ENCODE data around the gene UNC45A.

The UNC45A gene

GRCh38 chr15:90901175-90902039 is 33.7 kb upstream of the UNC45A start (continued):
- TF ChIP-seq, protein P1, sequence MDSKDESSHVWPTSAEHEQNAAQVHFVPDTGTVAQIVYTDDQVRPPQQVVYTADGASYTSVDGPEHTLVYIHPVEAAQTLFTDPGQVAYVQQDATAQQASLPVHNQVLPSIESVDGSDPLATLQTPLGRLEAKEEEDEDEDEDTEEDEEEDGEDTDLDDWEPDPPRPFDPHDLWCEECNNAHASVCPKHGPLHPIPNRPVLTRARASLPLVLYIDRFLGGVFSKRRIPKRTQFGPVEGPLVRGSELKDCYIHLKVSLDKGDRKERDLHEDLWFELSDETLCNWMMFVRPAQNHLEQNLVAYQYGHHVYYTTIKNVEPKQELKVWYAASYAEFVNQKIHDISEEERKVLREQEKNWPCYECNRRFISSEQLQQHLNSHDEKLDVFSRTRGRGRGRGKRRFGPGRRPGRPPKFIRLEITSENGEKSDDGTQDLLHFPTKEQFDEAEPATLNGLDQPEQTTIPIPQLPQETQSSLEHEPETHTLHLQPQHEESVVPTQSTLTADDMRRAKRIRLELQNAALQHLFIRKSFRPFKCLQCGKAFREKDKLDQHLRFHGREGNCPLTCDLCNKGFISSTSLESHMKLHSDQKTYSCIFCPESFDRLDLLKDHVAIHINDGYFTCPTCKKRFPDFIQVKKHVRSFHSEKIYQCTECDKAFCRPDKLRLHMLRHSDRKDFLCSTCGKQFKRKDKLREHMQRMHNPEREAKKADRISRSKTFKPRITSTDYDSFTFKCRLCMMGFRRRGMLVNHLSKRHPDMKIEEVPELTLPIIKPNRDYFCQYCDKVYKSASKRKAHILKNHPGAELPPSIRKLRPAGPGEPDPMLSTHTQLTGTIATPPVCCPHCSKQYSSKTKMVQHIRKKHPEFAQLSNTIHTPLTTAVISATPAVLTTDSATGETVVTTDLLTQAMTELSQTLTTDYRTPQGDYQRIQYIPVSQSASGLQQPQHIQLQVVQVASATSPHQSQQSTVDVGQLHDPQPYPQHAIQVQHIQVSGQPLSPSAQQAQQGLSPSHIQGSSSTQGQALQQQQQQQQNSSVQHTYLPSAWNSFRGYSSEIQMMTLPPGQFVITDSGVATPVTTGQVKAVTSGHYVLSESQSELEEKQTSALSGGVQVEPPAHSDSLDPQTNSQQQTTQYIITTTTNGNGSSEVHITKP (tag by site-specific recombination; IDR thresholded peaks at IDR 0.05): peak; percentile 84
- TF ChIP-seq ZNF513 (tag by site-specific recombination; IDR thresholded peaks at IDR 0.05): no peak
- TF ChIP-seq, protein P2, sequence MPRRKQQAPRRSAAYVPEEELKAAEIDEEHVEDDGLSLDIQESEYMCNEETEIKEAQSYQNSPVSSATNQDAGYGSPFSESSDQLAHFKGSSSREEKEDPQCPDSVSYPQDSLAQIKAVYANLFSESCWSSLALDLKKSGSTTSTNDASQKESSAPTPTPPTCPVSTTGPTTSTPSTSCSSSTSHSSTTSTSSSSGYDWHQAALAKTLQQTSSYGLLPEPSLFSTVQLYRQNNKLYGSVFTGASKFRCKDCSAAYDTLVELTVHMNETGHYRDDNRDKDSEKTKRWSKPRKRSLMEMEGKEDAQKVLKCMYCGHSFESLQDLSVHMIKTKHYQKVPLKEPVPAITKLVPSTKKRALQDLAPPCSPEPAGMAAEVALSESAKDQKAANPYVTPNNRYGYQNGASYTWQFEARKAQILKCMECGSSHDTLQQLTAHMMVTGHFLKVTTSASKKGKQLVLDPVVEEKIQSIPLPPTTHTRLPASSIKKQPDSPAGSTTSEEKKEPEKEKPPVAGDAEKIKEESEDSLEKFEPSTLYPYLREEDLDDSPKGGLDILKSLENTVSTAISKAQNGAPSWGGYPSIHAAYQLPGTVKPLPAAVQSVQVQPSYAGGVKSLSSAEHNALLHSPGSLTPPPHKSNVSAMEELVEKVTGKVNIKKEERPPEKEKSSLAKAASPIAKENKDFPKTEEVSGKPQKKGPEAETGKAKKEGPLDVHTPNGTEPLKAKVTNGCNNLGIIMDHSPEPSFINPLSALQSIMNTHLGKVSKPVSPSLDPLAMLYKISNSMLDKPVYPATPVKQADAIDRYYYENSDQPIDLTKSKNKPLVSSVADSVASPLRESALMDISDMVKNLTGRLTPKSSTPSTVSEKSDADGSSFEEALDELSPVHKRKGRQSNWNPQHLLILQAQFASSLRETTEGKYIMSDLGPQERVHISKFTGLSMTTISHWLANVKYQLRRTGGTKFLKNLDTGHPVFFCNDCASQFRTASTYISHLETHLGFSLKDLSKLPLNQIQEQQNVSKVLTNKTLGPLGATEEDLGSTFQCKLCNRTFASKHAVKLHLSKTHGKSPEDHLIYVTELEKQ (tag by site-specific recombination; IDR thresholded peaks at IDR 0.05; ENCODE audit: borderline replicate concordance): no peak

DNA sequence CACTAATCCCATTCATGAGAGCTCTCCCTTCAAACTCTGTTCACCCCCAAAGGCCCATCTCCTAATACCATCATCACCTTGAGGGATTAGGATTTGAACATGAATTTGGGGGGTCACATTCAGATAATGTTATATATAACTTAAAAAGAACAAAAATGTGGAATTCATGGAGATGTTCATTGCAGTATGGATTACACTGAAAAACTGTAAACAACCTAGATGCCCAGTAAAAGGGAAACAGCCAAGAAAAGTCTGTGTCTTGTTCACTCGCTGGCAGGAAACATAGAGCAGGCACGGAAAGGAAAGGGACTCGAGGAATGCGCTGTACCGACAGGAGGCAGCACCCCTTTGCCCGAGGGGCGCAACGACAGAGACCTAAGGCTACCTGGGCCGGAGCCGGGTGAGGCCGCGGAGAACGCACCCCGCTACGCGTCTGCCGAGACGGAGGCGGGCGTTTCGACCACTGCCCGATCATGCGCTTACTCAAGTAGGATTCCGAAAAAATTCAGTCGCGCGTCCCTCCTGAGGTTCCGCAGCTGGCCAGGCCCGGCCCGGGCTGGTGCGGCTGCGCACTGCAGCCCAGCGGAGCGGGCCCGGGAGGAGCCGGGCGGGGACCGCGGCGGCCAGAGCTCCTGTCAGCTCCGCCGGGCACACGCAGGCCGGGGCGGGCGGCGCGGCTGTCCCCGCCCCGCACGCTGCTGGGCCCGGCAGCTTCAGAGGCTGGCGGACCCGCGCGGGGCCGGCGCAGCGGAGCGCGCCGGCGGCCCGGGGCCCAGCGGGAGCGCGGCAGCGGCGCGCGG is 32.8 kb upstream of the UNC45A start:
- Histone ChIP-seq H3K9me3 (ENCODE audit: control insufficient read depth, insufficient read depth, low read depth, low read length) (no peaks in the 10 kb centered on the region), H3K4me3 (ENCODE audit: low read depth, low read length) (peak overlapping the region; percentile 74), H3K36me3 (ENCODE audit: control insufficient read depth in 2 of 2, insufficient read depth in 1 of 2, low read length in 2 of 2) (peaks cover 13 to 27% of the 10 kb centered on the region in 2 experiments), H3K27ac (ENCODE audit: extremely low read depth, low read depth, low read length) (peak overlapping the region; percentile 98), H3K4me1 (ENCODE audit: control insufficient read depth, insufficient read depth, low read length) (peaks cover 13% of the 10 kb centered on the region)
- POLR2A ChIA-PET: interaction anchor here (0.5 to 3.8 kb wide), 14 partner anchors 9 to 513 kb away, joined by 3 to 88 read pairs (median 5); partner anchors contain the start of genes BLM, HDDC3, PRC1 and RCCD1
- CTCF ChIA-PET: interaction anchor here (0.5 to 8.3 kb wide), 18 partner anchors 10 to 1167 kb away, joined by 3 to 126 read pairs (median 3); partner anchors contain the start of genes HDDC3, RCCD1 and UNC45A
- TF ChIP-seq ZNF48 (tag by site-specific recombination; IDR thresholded peaks at IDR 0.05) (no peak), KLF16 (tag by site-specific recombination; IDR thresholded peaks at IDR 0.05) (no peak), KLF9 (tag by site-specific recombination; IDR thresholded peaks at IDR 0.05; ENCODE audit: low read depth) (no peak), ZEB2 (tag by site-specific recombination; IDR thresholded peaks at IDR 0.05) (no peak; the same call in 1 of the 2 replicates), KLF10 (tag by site-specific recombination; IDR thresholded peaks at IDR 0.05) (no peak), ZNF670 (tag by site-specific recombination; IDR thresholded peaks at IDR 0.05; ENCODE audit: low read depth) (no peak), MEIS1 (CRISPR knock-in tag; IDR thresholded peaks at IDR 0.05; ENCODE audit: borderline replicate concordance) (no peak)
- TF ChIP-seq, protein P3, sequence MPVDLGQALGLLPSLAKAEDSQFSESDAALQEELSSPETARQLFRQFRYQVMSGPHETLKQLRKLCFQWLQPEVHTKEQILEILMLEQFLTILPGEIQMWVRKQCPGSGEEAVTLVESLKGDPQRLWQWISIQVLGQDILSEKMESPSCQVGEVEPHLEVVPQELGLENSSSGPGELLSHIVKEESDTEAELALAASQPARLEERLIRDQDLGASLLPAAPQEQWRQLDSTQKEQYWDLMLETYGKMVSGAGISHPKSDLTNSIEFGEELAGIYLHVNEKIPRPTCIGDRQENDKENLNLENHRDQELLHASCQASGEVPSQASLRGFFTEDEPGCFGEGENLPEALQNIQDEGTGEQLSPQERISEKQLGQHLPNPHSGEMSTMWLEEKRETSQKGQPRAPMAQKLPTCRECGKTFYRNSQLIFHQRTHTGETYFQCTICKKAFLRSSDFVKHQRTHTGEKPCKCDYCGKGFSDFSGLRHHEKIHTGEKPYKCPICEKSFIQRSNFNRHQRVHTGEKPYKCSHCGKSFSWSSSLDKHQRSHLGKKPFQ (tag by site-specific recombination; IDR thresholded peaks at IDR 0.05): no peak
- TF ChIP-seq, protein P4, sequence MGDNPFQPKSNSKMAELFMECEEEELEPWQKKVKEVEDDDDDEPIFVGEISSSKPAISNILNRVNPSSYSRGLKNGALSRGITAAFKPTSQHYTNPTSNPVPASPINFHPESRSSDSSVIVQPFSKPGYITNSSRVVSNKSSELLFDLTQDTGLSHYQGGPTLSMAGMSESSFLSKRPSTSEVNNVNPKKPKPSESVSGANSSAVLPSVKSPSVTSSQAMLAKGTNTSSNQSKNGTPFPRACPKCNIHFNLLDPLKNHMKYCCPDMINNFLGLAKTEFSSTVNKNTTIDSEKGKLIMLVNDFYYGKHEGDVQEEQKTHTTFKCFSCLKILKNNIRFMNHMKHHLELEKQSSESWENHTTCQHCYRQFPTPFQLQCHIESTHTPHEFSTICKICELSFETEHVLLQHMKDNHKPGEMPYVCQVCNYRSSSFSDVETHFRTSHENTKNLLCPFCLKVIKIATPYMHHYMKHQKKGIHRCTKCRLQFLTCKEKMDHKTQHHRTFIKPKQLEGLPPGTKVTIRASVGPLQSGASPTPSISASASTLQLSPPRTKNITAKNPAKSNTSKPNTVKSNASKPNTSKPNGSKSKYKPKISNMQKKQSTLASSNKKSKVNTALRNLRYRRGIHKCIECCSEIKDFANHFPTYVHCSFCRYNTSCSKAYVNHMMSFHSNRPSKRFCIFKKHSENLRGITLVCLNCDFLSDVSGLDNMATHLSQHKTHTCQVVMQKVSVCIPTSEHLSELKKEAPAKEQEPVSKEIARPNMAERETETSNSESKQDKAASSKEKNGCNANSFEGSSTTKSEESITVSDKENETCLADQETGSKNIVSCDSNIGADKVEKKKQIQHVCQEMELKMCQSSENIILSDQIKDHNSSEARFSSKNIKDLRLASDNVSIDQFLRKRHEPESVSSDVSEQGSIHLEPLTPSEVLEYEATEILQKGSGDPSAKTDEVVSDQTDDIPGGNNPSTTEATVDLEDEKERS (tag by site-specific recombination; IDR thresholded peaks at IDR 0.05): no peak
- TF ChIP-seq, protein P5, sequence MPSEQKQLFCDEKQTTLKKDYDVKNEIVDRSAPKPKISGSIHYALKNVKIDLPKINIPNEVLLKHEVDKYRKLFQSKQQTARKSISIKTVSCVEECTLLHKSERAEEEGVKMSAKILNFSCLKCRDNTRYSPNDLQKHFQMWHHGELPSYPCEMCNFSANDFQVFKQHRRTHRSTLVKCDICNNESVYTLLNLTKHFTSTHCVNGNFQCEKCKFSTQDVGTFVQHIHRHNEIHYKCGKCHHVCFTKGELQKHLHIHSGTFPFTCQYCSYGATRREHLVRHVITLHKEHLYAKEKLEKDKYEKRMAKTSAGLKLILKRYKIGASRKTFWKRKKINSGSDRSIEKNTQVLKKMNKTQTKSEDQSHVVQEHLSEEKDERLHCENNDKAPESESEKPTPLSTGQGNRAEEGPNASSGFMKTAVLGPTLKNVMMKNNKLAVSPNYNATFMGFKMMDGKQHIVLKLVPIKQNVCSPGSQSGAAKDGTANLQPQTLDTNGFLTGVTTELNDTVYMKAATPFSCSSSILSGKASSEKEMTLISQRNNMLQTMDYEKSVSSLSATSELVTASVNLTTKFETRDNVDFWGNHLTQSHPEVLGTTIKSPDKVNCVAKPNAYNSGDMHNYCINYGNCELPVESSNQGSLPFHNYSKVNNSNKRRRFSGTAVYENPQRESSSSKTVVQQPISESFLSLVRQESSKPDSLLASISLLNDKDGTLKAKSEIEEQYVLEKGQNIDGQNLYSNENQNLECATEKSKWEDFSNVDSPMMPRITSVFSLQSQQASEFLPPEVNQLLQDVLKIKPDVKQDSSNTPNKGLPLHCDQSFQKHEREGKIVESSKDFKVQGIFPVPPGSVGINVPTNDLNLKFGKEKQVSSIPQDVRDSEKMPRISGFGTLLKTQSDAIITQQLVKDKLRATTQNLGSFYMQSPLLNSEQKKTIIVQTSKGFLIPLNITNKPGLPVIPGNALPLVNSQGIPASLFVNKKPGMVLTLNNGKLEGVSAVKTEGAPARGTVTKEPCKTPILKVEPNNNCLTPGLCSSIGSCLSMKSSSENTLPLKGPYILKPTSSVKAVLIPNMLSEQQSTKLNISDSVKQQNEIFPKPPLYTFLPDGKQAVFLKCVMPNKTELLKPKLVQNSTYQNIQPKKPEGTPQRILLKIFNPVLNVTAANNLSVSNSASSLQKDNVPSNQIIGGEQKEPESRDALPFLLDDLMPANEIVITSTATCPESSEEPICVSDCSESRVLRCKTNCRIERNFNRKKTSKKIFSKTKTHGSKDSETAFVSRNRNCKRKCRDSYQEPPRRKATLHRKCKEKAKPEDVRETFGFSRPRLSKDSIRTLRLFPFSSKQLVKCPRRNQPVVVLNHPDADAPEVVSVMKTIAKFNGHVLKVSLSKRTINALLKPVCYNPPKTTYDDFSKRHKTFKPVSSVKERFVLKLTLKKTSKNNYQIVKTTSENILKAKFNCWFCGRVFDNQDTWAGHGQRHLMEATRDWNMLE (tag by site-specific recombination; conservative IDR thresholded peaks at IDR 0.05; ENCODE audit: low read depth): no peak
